ENCODE data around the gene DNASE1L3. TPM values are rescaled to one million over a fixed set of nuclear protein-coding genes. Genes with fewer than 3 reads are reported as not detected.
"Not testable (repeated sequence)": the region's sequence is repeated elsewhere in the genome, so short reads cannot be mapped to it uniquely, and the experiment has no call there.

Gene DNASE1L3
- 1.6 TPM for total RNA-seq

DNA sequence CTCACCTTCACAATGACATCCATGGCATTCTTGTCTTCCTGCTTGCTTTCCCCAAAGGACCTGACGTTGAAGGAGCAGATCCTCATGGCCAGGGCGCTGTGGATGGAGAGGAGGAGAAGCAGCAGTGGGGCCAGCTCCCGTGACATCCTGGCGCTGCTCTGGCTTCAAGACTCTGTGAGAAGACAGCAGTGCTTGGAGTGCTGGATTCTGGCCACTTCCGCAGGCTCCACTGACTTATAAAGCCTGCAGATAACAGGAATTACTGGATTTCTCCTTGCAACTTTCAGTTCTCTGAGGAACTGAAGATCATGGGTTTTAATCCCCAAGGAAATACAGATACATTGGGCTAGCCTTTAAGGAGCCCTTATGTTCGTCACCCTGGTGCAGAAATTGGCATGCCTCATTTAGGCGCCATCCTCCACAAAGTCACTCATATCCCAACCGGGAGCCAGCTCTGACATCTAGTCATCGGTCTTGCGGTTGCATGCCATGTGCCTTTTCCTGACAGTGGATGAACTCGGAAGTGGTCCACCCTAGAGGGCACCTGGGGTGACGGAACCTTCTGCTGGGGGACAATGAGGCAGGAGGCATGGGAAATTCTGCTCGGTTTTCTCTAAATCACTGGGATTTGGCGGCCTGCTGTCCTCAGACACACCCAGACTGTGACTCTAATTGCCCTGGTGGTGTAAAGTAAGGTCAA, at the start of gene DNASE1L3:
Gene DNASE1L3, minus strand, starts transcription at position 212 of the 700 bp plus-strand sequence. Its CDS starts 66 bp downstream, at position 146.
- Histone ChIP-seq H3K27me3 (ENCODE audit: insufficient read depth, low read length) (no peaks in the 10 kb centered on the region), H3K9me3 (ENCODE audit: low read depth, low read length) (no peaks in the 10 kb centered on the region), H3K4me1 (ENCODE audit: insufficient read depth, low read length) (peaks cover 22% of the 10 kb centered on the region), H3K4me3 (ENCODE audit: low read length) (no peak within 1 kb of the TSS)

- H3K9me3 ChIP-seq (ENCODE audit: low read depth, low read length) = no peaks in the 10 kb centered on the region
- no peaks in the 10 kb centered on the region for H3K4me1 ChIP-seq (ENCODE audit: insufficient read depth, low read length)
- no peak overlapping the region for H3K4me3 ChIP-seq (ENCODE audit: low read length)
- no peaks in the 10 kb centered on the region for H3K27me3 ChIP-seq (ENCODE audit: insufficient read depth, low read length)
Observed at GRCh38 chr3:58260261-58260731, 49.5 kb upstream of the DNASE1L3 start.

GRCh38 chr3:58258392-58259055, 47.8 kb upstream of the DNASE1L3 start:
- no peak overlapping the region for H3K4me3 ChIP-seq (ENCODE audit: low read length)
- no peaks in the 10 kb centered on the region for H3K9me3 ChIP-seq (ENCODE audit: low read depth, low read length)
- H3K27me3 ChIP-seq (ENCODE audit: insufficient read depth, low read length) = no peaks in the 10 kb centered on the region
- H3K4me1 ChIP-seq (ENCODE audit: insufficient read depth, low read length) = no peaks in the 10 kb centered on the region

GRCh38 chr3:58256511-58256910, 45.7 kb upstream of the DNASE1L3 start:
- Histone ChIP-seq H3K27me3 (ENCODE audit: insufficient read depth, low read length) (no peaks in the 10 kb centered on the region), H3K4me3 (ENCODE audit: low read length) (no peak overlapping the region), H3K4me1 (ENCODE audit: insufficient read depth, low read length) (no peaks in the 10 kb centered on the region), H3K9me3 (ENCODE audit: low read depth, low read length) (no peaks in the 10 kb centered on the region)

GRCh38 chr3:58256061-58256460, 45.3 kb upstream of the DNASE1L3 start:
- H3K4me1 ChIP-seq (ENCODE audit: insufficient read depth, low read length) = no peaks in the 10 kb centered on the region
- no peak overlapping the region for H3K4me3 ChIP-seq (ENCODE audit: low read length)
- H3K27me3 ChIP-seq (ENCODE audit: insufficient read depth, low read length) = no peaks in the 10 kb centered on the region
- H3K9me3 ChIP-seq (ENCODE audit: low read depth, low read length) = no peaks in the 10 kb centered on the region

GRCh38 chr3:58254144-58254543, 43.4 kb upstream of the DNASE1L3 start:
- no peak overlapping the region for H3K4me3 ChIP-seq (ENCODE audit: low read length)
- H3K4me1 ChIP-seq (ENCODE audit: insufficient read depth, low read length) = no peaks in the 10 kb centered on the region
- no peaks in the 10 kb centered on the region for H3K9me3 ChIP-seq (ENCODE audit: low read depth, low read length)

DNA sequence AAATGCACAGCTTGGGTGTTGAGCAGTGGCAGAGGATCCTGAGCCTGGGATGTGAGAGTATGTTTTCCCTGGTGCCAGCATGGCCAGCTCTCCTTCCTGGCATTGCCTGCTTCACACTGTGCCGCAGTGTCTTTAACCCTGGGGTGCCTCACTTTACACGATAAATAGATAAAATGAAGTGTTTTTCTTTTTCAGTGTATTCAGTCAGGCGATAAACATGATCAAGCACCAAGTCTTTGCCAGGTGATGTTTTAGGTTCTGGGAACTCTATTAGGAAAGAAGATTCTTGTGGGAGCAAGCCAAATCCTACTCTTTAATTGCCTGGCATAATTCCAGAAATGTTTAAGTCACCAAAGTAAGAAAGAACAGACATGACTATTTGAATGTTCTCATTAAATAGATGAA, 40.9 kb upstream of the DNASE1L3 start:
- Histone ChIP-seq H3K4me1 (ENCODE audit: insufficient read depth, low read length) (no peaks in the 10 kb centered on the region), H3K9me3 (ENCODE audit: low read depth, low read length) (no peaks in the 10 kb centered on the region), H3K27me3 (ENCODE audit: insufficient read depth, low read length) (no peaks in the 10 kb centered on the region), H3K4me3 (ENCODE audit: low read length) (no peak overlapping the region)

More at GRCh38 chr3:58254144-58254543, 43.4 kb upstream of the DNASE1L3 start:
- no peaks in the 10 kb centered on the region for H3K27me3 ChIP-seq (ENCODE audit: insufficient read depth, low read length)

DNA sequence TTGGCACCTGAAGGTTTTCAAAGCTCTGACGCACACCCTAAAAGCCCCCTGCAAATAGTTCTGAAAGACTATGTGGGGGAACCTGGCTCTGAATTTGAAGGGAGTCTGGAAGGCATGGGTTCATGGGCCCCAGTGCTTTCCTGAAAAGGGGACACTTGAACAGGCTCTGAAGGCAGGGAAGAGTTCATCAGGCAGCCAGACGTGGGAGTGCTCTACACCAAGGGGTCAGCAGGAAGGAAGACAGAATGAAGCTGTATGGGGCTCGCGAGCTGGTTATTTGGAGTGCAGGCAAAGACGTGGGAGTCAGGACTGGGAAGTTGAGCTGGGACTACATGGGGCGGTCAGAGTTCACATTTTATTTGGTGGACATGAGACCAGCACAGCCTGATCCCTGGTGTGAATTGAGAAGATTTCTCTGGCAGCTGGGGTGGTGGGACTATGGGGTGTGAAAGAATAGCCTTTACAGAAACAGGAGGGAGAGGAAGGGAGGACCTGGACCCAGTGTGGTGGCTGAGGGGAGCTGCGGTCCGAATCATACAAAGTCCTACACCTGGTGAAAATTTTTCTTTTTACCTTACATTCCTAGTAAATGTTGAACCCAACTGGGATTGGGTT, 39.4 kb upstream of the DNASE1L3 start:
- H3K4me1 ChIP-seq (ENCODE audit: insufficient read depth, low read length) = no peaks in the 10 kb centered on the region
- no peaks in the 10 kb centered on the region for H3K9me3 ChIP-seq (ENCODE audit: low read depth, low read length)
- H3K4me3 ChIP-seq (ENCODE audit: low read length) = no peak overlapping the region
- no peaks in the 10 kb centered on the region for H3K27me3 ChIP-seq (ENCODE audit: insufficient read depth, low read length)

DNA sequence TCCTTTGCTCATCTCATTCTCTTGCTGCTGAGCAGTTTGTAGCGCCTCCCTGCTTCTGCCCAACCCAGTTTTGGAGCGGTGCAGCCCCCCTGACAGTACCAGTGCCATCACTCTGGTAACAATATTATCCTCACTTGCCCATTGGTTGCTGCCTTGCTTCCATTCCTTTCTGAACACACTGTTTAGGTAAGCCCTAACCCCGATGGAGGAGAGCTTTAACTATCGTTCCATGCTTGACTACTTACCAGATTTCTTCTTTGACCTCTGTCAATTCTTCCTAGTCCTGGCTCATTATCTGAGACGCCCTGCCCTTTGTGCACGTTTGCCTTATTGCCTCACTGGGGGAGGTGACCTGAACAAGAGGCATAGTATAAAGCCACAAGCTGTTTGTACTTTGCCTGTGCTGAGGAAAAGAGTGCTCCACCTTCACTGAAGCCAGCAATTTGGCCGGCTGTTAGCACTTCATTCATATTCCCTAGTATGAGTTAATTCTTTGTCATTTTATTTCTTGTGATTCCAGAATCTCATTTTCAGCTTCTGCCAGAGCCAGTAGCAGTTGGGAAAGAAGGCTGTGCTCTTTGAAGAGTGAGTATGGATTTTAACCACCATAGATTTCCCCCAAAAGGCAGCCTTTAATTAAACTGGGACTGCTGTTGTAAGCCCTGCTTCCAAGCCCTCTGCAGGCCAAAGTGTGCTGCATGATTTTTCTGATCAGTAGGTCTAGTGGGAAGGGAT, 38.8 kb upstream of the DNASE1L3 start:
- Histone ChIP-seq H3K4me3 (ENCODE audit: low read length) (no peak overlapping the region), H3K27me3 (ENCODE audit: insufficient read depth, low read length) (no peaks in the 10 kb centered on the region), H3K4me1 (ENCODE audit: insufficient read depth, low read length) (no peaks in the 10 kb centered on the region), H3K9me3 (ENCODE audit: low read depth, low read length) (no peaks in the 10 kb centered on the region)

- H3K9me3 ChIP-seq (ENCODE audit: low read depth, low read length) = no peaks in the 10 kb centered on the region
- H3K4me1 ChIP-seq (ENCODE audit: insufficient read depth, low read length) = no peaks in the 10 kb centered on the region
- no peak overlapping the region for H3K4me3 ChIP-seq (ENCODE audit: low read length)
- no peaks in the 10 kb centered on the region for H3K27me3 ChIP-seq (ENCODE audit: insufficient read depth, low read length)
Observed at GRCh38 chr3:58246148-58247047, 35.6 kb upstream of the DNASE1L3 start.

DNA sequence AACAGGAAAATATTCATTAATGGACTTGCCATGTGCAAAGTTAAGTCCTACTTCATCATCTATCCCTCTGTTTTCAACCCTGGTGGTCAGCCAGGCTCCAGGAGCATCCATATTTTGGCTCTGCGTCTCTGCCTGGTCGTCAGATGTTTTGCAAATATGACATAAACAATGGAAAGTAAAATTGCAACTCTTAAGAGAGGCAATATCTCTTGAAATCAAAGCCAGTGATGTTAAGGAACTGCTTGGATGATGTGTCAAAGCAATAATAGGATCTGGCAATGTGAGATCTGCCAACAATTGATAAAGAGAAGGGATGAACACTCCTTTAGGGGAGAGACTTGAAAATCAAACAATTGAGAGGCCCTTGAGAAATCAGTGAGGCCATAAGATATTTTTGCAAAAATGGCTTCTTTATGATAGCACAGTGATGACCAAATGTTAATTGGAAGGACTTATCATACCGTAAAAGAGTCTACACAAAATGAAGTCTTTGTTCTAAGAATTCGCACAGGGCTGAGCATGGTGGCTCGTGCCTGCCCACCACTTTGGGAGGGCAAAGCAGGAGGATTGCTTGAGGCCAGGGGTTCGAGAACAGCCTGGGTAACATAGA, 33.3 kb upstream of the DNASE1L3 start:
- H3K27me3 ChIP-seq (ENCODE audit: insufficient read depth, low read length) = no peaks in the 10 kb centered on the region
- H3K9me3 ChIP-seq (ENCODE audit: low read depth, low read length) = no peaks in the 10 kb centered on the region
- no peaks in the 10 kb centered on the region for H3K4me1 ChIP-seq (ENCODE audit: insufficient read depth, low read length)
- no peak overlapping the region for H3K4me3 ChIP-seq (ENCODE audit: low read length)

DNA sequence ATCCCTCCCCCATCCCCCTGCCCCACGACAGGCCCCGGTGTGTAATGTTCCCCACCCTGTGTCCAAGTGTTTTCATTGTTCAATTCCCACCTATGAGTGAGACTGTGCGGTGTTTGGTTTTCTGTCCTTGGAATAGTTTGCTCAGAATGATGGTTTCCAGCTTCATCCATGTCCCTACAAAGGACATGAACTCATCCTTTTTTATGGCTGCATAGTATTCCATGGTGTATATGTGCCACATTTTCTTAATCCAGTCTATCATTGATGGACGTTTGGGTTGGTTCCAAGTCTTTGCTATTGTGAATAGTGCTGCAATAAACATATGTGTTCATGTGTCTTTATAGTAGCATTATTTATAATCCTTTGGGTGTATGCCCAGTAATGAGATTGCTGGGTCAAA, 32.1 kb upstream of the DNASE1L3 start:
- H3K9me3 ChIP-seq (ENCODE audit: low read depth, low read length); H3K27me3 ChIP-seq (ENCODE audit: insufficient read depth, low read length); H3K4me1 ChIP-seq (ENCODE audit: insufficient read depth, low read length); H3K4me3 ChIP-seq (ENCODE audit: low read length): not testable (repeated sequence)

GRCh38 chr3:58242340-58242739, 31.6 kb upstream of the DNASE1L3 start:
- Histone ChIP-seq H3K4me1 (ENCODE audit: insufficient read depth, low read length) (peaks cover 7% of the 10 kb centered on the region), H3K9me3 (ENCODE audit: low read depth, low read length) (no peaks in the 10 kb centered on the region), H3K27me3 (ENCODE audit: insufficient read depth, low read length) (no peaks in the 10 kb centered on the region), H3K4me3 (ENCODE audit: low read length) (no peak overlapping the region)

Data from mononuclear cell (primary cell).